Stimulated activated CD8-positive, alpha-beta memory T cell treated with anti-CD3 and anti-CD28 coated beads, Interleukin-15, amount 100 ng/mL, for 4 hours (primary cell): ENCODE results near the gene FAM227B.
"Not testable (repeated sequence)": the region's sequence is repeated elsewhere in the genome, so short reads cannot be mapped to it uniquely, and the experiment has no call there.

Source experiments
- DNase-seq, 2 donors: peaks; one replicate each; pipeline ENCODE4 v3.0.0-alpha.2; 2020; ENCODE audit warnings: low read depth in 2 of 2

Gene FAM227B

DNA sequence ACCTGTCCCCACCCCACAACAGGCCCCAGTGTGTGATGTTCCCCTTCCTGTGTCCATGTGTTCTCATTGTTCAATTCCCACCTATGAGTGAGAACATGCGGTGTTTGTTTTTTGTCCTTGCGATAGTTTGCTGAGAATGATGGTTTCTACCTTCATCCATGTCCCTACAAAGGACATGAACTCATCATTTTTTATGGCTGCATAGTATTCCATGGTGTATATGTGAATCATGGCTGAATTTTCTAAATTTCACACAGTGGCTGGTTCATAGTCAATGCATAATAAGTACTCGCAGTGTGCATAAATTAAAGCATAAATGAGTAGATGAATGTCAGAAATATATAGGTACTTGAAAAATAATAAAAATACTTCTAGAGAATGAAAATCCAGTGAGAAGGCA lies 8.4 kb downstream of the FAM227B start:
- DNase-seq, result not testable (repeated sequence)

GRCh38 chr15:49610157-49610918 lies 10.3 kb downstream of the FAM227B start:
- no peak for DNase-seq

DNA sequence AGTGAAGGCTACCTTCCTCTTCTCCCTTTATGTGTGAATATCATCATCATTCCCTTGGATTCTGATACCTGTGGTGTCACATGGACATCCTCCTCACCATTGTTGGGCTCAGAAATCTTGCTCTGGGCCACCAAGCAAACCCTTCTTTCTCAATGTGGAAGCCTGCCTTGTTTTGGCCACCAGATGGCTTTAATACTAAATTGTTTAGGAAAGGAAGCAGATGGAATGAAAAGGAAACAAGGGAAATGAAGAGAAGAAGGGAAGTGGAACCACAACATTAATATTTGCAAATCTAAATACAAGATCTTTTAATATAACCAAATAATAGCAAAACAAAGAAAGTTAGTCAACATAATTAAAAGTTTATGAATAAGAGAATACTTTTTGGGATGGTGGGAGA lies 14.0 kb downstream of the FAM227B start:
- DNase-seq, result no peak

DNA sequence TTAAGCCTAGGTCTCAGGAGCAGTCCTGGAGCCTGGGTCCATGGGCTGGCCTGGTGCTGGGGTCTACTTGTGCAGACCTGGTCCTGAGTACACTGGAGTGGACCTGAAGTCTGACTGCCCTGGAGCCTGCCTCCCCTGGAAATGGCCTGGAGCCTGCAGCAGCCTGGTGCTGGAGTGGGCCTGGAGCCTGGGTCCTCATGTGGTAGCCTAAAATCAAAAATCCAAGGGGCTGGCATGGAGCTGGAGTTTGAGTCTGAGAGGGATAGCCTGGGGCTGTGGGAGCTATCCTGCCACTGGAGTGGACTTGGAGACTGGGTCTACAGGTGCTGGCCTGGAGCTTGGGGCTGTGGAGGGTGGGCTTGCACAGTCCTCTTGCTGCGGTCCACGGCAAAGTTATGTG lies 15.0 kb downstream of the FAM227B start:
- no peak for DNase-seq

GRCh38 chr15:49604625-49605409 lies 15.8 kb downstream of the FAM227B start:
- DNase-seq, result no peak

- not testable (repeated sequence) for DNase-seq
Measured at GRCh38 chr15:49592829-49593316, 27.7 kb downstream of the FAM227B start.

DNA sequence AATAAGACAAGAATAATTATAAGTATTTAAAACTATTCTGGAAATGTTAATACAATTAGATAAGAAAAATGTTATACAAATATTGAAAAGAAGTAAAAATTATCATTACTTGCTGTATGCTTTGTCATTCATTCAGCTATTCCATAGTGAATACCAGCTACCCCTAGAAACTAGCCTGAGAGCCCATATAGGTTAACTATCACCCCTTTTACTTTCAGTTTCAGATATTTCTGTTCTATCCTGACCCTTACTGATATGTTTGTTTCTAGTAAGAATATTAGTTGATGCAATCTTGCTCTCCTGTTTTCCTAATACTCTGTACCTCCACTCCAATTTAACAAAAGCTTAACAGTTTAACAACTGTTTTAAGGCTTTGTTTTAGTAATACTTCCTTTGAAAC lies 31.6 kb downstream of the FAM227B start:
- no peak for DNase-seq

DNA sequence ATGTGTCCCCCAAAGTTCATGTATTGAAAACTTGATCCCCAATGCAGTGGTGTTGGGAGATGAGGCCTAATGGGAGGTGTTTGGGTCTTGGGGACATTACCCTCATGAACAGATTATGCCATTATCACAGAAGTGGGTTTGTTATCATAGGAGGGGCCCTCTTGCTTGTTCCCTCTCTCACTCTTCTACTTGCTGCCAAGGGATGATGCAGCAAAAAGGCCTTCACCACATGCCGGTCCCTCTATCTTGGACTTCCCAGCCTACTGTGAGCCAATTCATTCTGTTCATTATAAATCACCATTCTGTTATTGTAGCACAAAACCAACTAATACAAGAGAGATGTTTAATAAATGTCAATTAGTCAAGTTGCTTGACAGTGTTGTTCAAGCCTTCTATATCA lies 47.2 kb downstream of the FAM227B start:
- no peak for DNase-seq

GRCh38 chr15:49570672-49571071 lies 49.9 kb downstream of the FAM227B start:
- DNase-seq, result no peak

- DNase-seq, result no peak
Measured at GRCh38 chr15:49570174-49570573, 50.4 kb downstream of the FAM227B start.

DNA sequence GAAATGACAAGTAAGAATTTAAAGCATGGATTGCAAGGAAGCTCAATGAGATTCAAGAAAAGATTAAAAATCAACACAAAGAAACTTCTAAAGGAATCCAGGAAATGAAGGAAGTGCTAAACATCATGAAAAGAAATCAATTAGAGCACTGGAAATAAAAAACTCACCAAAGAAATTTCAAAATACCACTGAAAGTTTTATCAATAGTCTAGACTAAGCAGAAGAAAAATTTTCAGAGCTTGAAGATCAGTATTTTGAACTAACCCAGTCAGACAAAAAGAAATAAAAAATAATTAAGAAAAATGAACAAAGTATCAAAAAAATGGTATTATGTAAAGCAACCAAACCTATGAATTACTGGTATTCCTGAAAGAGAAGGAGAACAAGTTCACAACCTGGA lies 60.6 kb downstream of the FAM227B start:
- DNase-seq, result no peak

DNA sequence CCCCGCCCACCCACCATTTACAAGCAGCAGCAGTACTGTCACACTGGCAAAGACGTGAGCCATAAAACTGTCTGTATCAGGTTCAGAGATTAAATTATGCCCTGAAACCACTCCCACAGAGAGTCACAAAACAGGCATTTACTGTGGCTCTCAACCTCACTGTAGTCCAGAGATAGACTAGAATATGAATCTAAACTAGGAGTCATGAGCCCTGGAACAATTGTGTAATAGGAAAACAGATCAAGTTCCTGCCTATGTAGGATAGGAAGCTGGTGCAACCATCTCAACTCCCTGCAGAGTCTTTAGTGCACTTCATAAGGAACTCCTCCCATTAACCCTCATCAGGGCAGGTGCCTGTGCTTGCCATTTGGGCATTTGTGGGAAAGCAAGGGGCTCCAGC lies 61.7 kb downstream of the FAM227B start:
- DNase-seq, result no peak

DNA sequence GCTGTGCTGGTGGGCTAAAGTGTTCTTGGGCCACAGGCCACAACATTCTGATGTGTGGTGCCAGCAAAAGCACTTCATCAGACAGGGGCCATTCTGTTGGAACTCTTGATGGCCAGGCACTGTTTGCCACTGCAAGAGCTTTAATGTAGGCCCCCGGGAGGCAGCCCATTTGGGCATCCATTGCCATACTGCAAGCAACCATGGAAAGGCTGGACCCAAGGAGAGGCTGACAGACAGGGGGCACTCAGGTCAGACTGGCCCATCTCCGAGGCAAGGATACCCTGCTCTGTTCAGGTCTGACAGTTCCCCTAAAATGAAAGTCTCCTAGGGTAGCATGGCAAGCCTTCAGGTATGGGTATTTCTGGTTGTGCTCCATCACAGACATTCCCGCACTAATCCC lies 64.2 kb downstream of the FAM227B start:
- no peak for DNase-seq

DNA sequence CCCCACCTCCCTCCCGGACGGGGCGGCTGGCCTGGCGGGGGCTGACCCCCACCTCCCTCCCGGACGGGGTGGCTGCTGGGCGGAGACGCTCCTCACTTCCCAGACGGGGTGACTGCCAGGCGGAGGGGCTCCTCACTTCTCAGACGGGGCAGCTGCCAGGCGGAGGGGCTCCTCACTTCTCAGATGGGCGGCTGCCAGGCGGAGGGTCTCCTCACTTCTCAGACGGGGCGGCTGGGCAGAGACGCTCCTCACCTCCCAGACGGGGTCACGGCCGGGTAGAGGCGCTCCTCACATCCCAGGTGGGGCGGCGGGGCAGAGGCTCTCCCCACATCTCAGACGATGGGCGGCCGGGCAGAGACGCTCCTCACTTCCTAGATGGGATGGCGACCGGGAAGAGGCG lies 70.3 kb downstream of the FAM227B start:
- not testable (repeated sequence) for DNase-seq

DNA sequence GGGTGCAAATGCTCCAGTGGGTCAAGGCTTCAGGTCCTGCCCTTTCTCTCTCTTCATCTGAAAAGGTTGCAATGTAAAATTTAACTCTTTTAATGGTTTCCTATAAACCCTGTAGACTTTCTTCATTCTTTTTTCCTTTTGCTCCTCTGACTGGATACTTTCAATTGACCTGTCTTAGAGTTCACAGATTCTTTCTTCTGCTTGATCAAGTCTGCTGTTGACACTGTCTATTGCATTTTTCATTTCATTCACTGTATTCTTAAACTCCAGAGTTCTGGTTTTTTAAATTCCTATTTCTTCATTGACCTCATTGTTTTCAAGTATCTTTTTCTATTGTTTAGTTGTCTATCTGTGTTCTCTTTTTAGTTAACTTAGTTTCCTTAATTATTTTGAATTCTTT lies 82.1 kb downstream of the FAM227B start:
- DNase-seq, result no peak

GRCh38 chr15:49530092-49530491 lies 90.5 kb downstream of the FAM227B start:
- no peak for DNase-seq

- no peak for DNase-seq
Measured at GRCh38 chr15:49528289-49528688, 92.3 kb downstream of the FAM227B start.

DNA sequence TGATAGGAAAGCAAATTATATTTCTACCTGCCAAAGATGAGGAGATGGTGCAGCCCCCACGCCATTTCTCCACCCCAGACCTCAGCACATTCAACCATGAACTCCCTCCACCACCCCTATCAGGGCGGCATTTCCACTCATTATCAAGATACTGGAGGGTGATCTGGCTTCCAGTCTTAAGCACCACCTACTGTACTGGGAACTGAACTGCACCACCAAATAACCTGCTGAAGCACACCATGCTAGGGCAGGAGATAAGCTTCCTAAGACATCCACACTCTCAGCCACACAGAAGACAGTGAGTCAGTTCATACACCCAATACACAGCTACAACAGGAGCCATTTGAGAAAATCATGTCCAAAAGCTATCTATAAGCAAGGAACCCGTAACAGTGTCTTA lies 98.8 kb downstream of the FAM227B start:
- no peak for DNase-seq

GRCh38 chr15:49512739-49513138 lies 107.9 kb downstream of the FAM227B start:
- DNase-seq, result not testable (repeated sequence)

GRCh38 chr15:49507261-49507660 lies 113.4 kb downstream of the FAM227B start:
- no peak for DNase-seq

DNA sequence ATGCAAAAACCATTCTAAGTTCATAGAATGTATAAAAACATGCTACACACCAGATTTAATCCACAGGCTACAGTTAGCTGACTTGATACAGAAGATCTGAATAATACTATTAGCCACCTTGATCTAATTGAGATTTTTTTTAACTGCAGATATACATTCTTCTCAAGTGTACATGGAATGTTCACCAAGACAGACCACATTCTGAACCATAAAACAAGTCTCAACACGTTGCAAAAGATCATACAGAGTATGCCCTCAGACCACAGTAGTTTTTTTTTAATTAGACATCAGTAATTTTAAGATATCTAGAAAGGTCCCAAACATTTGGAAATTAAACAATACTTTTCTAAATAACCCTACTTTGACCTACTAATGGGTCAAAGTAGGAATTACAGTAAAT lies 114.3 kb downstream of the FAM227B start:
- no peak for DNase-seq

DNA sequence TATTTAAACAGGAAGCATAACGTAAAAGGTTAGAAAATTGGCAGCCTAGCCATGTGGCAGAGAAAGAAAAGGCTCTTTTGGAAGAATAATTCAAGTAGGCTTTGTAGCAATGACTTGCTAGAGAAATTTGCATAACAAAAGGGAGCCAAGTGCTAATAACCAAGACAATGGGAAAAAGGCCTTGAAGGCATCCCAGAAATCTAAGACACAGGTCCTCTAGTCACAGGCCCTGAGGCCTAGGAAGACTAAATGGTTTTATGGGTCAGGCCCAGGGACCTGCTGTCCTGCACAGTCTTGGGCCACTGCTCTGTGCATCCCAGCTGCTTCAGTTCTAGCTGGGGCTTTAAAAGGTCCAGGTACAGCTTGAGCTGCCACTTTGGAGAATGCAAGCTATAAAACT lies 119.0 kb downstream of the FAM227B start:
- no peak for DNase-seq
